Activated B cell treated with CpG ODN at 0.5 μM for 24 hours (primary cell): ENCODE measurements around the gene C1orf210. TPM values are rescaled to one million over a fixed set of nuclear protein-coding genes. Genes with fewer than 3 reads are reported as not detected.

Source experiments
- ATAC-seq: fragments of 200-7000 bp; cut with Tn5 transposase; one replicate; pipeline ENCODE4 v1.10.0; 2021; ENCODE audit warnings: low read depth, mild to moderate bottlenecking, moderate library complexity
- CTCF ChIA-PET: fragments of 350-600 bp; sonication (Branson Sonifier 250); formaldehyde crosslinking; loops from one replicate; lab custom pipeline; 2021; ENCODE audit warnings: antibody characterized with exemption; lab: Charles Lee
- POLR2A ChIA-PET: fragments of 350-600 bp; sonication (Branson Sonifier 250); formaldehyde crosslinking; loops from one replicate; lab custom pipeline; 2021; ENCODE audit warnings: antibody characterized with exemption; lab: Charles Lee
- DNase-seq: peaks from one replicate; pipeline ENCODE4 v3.0.0; 2022
- H3K27ac Mint-ChIP-seq: one replicate; pipeline ENCODE4 v1.8.0; 2020; ENCODE audit warnings: mixed read lengths
- H3K27me3 Mint-ChIP-seq: one replicate; pipeline ENCODE4 v1.8.0; 2021; ENCODE audit warnings: mixed read lengths
- H3K36me3 Mint-ChIP-seq: one replicate; pipeline ENCODE4 v1.8.0; 2021; ENCODE audit warnings: low read depth, mixed read lengths
- H3K4me1 Mint-ChIP-seq: one replicate; pipeline ENCODE4 v1.8.0; 2021; ENCODE audit warnings: mixed read lengths
- H3K4me3 Mint-ChIP-seq: one replicate; pipeline ENCODE4 v1.8.0; 2020; ENCODE audit warnings: mild to moderate bottlenecking, mixed read lengths
- H3K9me3 Mint-ChIP-seq: one replicate; pipeline ENCODE4 v1.8.0; 2020; ENCODE audit warnings: mixed read lengths
- intact Hi-C: fragments of 100-400 bp; cut with micrococcal nuclease; formaldehyde crosslinking; loops from one replicate; pipeline ENCODE4 v1.15.1; 2024
- total RNA-seq: library from RNA; stranded (reverse); gene quantifications from 2 replicates; pipeline ENCODE4 v1.2.3, GENCODE V29; 2022
- TF ChIP-seq, protein P1 (sequence below): fragments of 200-600 bp; IDR thresholded peaks from one replicate; pipeline ENCODE4 v1.8.0; 2022; ENCODE audit warnings: antibody characterized with exemption, mild to moderate bottlenecking

C1orf210 gene
- total RNA-seq, 1 donor from 2014 or later = not detected

DNA sequence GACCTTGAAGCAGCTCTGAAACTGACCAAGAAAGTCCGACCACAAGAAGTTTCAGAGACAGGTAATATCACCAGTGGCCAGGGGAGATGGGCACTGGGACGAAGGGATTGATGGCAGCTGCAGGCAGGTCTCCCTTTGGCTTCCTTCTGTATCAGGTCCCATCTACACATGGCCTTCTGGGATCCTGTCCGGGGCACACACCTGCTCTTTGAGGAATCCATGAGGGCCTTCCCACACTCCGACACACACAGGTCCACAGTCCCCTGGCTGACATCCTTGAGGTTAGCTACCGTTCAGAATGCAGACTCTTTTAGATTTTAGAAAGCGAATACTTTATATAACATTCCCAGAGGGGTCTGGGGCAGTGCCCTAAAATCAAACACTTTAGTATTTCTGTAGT lies 42.1 kb downstream of the C1orf210 start:
- no peak for DNase-seq
- Mint-ChIP-seq H3K4me1 (peaks cover 28% of the 10 kb centered on the region), H3K9me3 (peaks cover 4% of the 10 kb centered on the region), H3K27ac (no peak overlapping the region), H3K36me3 (no peaks in the 10 kb centered on the region), H3K27me3 (peaks cover 3% of the 10 kb centered on the region), H3K4me3 (no peak overlapping the region)
- CTCF ChIA-PET = interaction anchor here (1.3 to 1.6 kb wide), 2 partner anchors 16 to 171 kb away, joined by 3 to 5 read pairs; no protein-coding TSS in a partner anchor
- POLR2A ChIA-PET = interaction anchor here (0.5 kb wide), 1 partner anchor 126 kb away, joined by 3 read pairs; no protein-coding TSS in a partner anchor
- no peak for ATAC-seq
- intact Hi-C loops = no loop called here
- TF ChIP-seq, protein P1, sequence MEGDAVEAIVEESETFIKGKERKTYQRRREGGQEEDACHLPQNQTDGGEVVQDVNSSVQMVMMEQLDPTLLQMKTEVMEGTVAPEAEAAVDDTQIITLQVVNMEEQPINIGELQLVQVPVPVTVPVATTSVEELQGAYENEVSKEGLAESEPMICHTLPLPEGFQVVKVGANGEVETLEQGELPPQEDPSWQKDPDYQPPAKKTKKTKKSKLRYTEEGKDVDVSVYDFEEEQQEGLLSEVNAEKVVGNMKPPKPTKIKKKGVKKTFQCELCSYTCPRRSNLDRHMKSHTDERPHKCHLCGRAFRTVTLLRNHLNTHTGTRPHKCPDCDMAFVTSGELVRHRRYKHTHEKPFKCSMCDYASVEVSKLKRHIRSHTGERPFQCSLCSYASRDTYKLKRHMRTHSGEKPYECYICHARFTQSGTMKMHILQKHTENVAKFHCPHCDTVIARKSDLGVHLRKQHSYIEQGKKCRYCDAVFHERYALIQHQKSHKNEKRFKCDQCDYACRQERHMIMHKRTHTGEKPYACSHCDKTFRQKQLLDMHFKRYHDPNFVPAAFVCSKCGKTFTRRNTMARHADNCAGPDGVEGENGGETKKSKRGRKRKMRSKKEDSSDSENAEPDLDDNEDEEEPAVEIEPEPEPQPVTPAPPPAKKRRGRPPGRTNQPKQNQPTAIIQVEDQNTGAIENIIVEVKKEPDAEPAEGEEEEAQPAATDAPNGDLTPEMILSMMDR = no peak

DNA sequence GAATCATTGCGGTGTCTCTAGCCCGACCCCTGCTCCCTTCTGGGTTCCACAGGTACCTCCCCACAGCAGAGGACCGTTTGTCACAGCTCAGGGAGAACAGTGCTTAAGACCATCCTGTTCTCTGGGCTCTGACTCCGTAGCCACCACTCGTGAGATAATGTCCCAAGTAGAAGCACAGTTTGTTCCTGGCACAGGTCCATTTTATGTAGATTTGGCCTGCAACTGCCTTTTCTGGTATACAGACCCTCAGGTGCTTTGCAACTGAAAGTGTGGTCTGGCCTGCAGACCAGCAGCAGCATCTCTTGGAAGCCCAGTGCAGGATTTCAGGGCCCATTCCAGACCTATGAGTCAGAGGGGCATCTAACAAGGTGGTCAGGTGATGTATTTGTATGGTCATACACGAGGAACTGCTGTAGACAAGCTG lies 44.0 kb downstream of the C1orf210 start:
- DNase-seq (no peak), ATAC-seq (no peak)
- ChIA-PET CTCF (no interaction called here), POLR2A (no interaction called here)
- Mint-ChIP-seq H3K36me3 (no peaks in the 10 kb centered on the region), H3K9me3 (no peaks in the 10 kb centered on the region), H3K27me3 (no peaks in the 10 kb centered on the region), H3K27ac (peak overlapping the region; percentile 53), H3K4me3 (no peak overlapping the region), H3K4me1 (peaks cover 38% of the 10 kb centered on the region)
- intact Hi-C loops = no loop called here
- TF ChIP-seq, protein P1 = no peak

DNA sequence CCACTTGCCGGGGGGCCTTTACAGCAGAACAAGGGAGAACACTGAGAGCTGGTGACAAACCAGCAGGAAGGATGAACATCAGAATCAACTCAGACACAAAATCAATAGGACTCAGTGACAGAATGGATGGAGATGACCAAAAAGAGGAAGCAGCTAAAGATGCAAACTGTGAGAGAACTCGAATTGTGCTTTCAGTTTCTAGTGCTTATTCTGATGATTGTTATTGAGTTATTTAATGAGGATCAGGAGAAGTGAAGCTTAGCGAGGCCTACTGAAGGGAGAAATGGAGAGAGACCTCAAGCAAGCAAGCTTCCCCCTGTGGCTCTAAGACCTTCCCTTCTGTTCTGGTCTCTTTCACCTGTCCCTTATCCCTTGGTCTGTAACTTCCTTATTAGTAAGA lies 45.9 kb downstream of the C1orf210 start:
- intact Hi-C loops = loop anchor here (1.0 to 2.0 kb wide), 4 partner anchors 19 to 175 kb away; partner anchors contain the start of genes CDC20 and ELOVL1
- Mint-ChIP-seq H3K27ac (peak overlapping the region; percentile 89), H3K9me3 (no peaks in the 10 kb centered on the region), H3K27me3 (no peaks in the 10 kb centered on the region), H3K36me3 (no peaks in the 10 kb centered on the region), H3K4me3 (peak overlapping the region; percentile 40), H3K4me1 (peaks cover 38% of the 10 kb centered on the region)
- ChIA-PET CTCF (interaction anchor here (1.3 to 6.9 kb wide), 7 partner anchors 13 to 809 kb away, joined by 4 to 56 read pairs (median 5); partner anchors contain the start of genes CDC20, ELOVL1, MED8 and SZT2), POLR2A (interaction anchor here (0.6 to 3.0 kb wide), 8 partner anchors 13 to 411 kb away, joined by 3 to 37 read pairs (median 6); partner anchors contain the start of genes CDC20, CFAP57, EBNA1BP2 and ELOVL1)
- no peak for DNase-seq
- TF ChIP-seq, protein P1 = no peak
- ATAC-seq = peak; percentile 83

DNA sequence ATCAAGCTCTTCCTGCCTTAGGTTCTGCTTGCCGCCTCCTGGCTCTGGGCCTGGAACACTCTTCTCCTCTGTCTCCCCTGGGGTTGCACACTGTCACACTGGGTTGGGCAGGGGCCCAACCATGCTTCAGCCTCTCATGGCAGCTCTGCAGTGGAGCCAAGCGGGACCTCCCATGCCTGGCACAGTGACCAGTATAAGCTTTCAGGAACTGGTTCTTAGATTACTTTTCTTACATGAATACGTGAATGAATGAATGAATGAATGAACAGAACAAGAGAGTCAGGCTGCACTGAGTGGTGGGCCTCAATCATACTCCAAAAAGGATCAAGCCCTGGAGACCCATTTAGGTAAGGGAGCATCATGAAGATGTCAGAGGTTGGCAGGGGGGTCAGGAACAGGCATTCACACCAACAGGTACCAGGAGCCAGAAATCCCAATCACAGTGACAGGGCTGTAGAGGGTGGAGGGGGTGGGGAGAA lies 46.4 kb downstream of the C1orf210 start:
- H3K4me3 Mint-ChIP-seq = peak overlapping the region; percentile 40
- POLR2A ChIA-PET = interaction anchor here (0.6 to 3.0 kb wide), 9 partner anchors 12 to 411 kb away, joined by 3 to 37 read pairs (median 5); partner anchors contain the start of genes CDC20, CFAP57, EBNA1BP2 and ELOVL1
- H3K27ac Mint-ChIP-seq = peak overlapping the region; percentile 89
- intact Hi-C loops = loop anchor here (1.0 to 2.0 kb wide), 5 partner anchors 18 to 175 kb away; partner anchors contain the start of genes CDC20, ELOVL1, MED8 and SZT2
- no peaks in the 10 kb centered on the region for H3K27me3 Mint-ChIP-seq
- DNase-seq (no peak), ATAC-seq (peak; percentile 47)
- CTCF ChIA-PET = interaction anchor here (1.3 to 6.9 kb wide), 7 partner anchors 12 to 809 kb away, joined by 4 to 56 read pairs (median 5); partner anchors contain the start of genes CDC20, ELOVL1, MED8 and SZT2
- peaks cover 38% of the 10 kb centered on the region for H3K4me1 Mint-ChIP-seq
- TF ChIP-seq, protein P1 = no peak
- H3K36me3 Mint-ChIP-seq = no peaks in the 10 kb centered on the region
- H3K9me3 Mint-ChIP-seq = no peaks in the 10 kb centered on the region

DNA sequence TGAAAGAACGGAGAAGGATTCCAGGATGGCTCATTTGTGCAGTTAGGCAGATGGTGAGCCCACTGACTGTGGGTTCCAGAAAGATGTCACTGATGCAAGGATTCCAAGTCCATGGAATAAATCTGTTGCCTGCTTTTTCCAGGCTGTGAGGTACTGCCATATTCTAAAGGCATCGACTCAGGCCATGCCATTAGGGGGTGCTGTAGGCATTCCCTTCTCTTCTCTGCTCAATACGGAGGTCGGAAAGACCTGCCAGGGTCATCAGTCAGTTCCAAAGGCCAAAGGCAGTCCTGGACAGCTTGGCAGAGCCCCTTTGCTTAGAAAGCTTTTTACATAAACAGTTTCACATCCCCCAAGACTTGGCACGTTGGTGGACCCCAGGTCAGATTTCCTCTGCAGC lies 47.3 kb downstream of the C1orf210 start:
- H3K4me3 Mint-ChIP-seq = peak overlapping the region; percentile 15
- no peaks in the 10 kb centered on the region for H3K27me3 Mint-ChIP-seq
- H3K36me3 Mint-ChIP-seq = no peaks in the 10 kb centered on the region
- peaks cover 38% of the 10 kb centered on the region for H3K4me1 Mint-ChIP-seq
- ChIA-PET CTCF (interaction anchor here (1.3 to 6.9 kb wide), 5 partner anchors 12 to 810 kb away, joined by 5 to 56 read pairs (median 6); partner anchors contain the start of gene ELOVL1), POLR2A (interaction anchor here (1.5 to 3.0 kb wide), 5 partner anchors 11 to 151 kb away, joined by 3 to 37 read pairs (median 6); partner anchors contain the start of genes CDC20, CFAP57, EBNA1BP2 and ELOVL1)
- DNase-seq (no peak), ATAC-seq (no peak)
- intact Hi-C loops = loop anchor here (1.0 to 2.0 kb wide), 2 partner anchors 17 to 151 kb away; partner anchors contain the start of genes MED8 and SZT2
- H3K9me3 Mint-ChIP-seq = no peaks in the 10 kb centered on the region
- H3K27ac Mint-ChIP-seq = peak overlapping the region; percentile 63
- TF ChIP-seq, protein P1 = no peak
